Breast epithelium (tissue), 3 donors: ENCODE measurements around the gene DPH6.

ENCODE experiments used
- POLR2A ChIP-seq: fragments of 450-650 bp; IDR thresholded peaks from one replicate; pipeline ENCODE4 v1.6.1; 2016; ENCODE audit warnings: antibody characterized with exemption, mild to moderate bottlenecking, moderate library complexity
- TF ChIP-seq, protein P1 (sequence below), 3 donors: fragments of 450-650 bp; IDR thresholded peaks; one replicate each; pipeline ENCODE4 v1.5.1; 2016 to 2017; ENCODE audit warnings: antibody characterized with exemption in 3 of 3, mild to moderate bottlenecking in 3 of 3, moderate library complexity in 3 of 3

DNA sequence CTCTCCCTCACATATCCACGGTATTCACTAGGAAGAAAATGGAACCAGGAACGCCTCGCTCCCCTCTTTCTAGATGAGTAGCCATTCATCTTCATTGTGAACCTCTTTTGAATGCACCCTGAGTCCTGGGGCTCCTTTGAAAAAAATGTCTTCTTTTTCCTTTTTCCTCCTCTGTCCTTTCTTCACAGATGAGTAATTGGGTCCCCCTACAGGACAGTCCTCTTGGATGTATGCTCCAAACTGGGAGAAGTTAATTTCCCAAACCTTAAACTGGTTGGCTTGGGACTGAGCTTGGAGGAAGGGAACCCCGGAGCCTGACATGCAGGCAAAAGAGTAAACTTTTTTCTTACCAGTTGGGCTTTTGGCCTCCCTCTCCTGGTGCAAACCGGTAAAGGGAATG lies 108.8 kb downstream of the DPH6 start:
- TF ChIP-seq, protein P1, sequence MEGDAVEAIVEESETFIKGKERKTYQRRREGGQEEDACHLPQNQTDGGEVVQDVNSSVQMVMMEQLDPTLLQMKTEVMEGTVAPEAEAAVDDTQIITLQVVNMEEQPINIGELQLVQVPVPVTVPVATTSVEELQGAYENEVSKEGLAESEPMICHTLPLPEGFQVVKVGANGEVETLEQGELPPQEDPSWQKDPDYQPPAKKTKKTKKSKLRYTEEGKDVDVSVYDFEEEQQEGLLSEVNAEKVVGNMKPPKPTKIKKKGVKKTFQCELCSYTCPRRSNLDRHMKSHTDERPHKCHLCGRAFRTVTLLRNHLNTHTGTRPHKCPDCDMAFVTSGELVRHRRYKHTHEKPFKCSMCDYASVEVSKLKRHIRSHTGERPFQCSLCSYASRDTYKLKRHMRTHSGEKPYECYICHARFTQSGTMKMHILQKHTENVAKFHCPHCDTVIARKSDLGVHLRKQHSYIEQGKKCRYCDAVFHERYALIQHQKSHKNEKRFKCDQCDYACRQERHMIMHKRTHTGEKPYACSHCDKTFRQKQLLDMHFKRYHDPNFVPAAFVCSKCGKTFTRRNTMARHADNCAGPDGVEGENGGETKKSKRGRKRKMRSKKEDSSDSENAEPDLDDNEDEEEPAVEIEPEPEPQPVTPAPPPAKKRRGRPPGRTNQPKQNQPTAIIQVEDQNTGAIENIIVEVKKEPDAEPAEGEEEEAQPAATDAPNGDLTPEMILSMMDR (IDR thresholded peaks at IDR 0.05): no peak
- TF ChIP-seq POLR2A: no peak
